ENCODE results near the gene COQ8B.

COQ8B gene

GRCh38 chr19:40717325-40717879, 716 bp upstream of the COQ8B start:
- DNase-seq: no peak

DNA sequence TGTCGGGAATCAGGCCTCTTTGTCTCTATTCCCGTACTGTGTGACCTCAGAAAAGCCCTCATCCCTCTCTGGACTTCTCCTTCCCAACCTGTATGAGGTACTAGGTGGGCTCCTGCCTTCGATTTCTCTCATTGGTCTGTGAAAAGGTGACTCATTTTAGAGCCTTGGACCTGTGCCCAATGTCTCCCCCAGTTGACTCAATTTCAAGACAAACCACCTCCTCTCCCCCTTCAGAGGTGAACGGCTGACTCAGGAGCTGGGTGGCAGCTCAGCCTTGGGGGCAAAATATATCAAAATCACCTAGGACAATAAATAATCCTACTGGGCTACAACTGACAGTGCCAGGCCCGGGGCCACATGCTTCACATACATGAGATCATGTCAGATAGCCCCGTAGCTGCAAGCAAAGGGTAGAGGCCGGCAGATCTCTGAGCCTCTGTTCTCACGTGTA, 630 bp downstream of the COQ8B start:
- no peak for DNase-seq

GRCh38 chr19:40714441-40715299, 2.0 kb downstream of the COQ8B start:
- DNase-seq: peak; percentile 91

DNA sequence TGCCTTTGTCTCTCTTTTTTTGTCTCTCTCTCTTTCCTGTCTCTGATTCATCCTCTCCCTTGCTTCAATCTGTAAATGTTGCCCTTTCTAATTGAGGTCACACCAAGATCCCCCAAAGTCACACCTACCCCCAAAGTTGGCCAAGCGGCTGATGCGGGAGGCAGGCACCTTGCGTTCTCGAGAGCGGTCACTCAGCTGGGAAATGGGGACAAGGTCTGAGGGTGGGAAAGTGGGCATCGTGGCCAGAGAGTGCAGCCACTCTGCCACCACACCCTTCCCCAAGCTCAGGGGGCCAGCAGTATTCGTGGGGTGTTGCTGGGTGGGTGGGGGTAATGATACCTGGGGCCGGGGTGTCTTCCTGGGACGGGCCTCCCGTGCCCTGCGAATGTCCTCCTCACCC, 2.7 kb downstream of the COQ8B start:
- DNase-seq: no peak

- DNase-seq: no peak
These were observed 6.9 kb downstream of the COQ8B start for GRCh38 chr19:40709817-40710216.

DNA sequence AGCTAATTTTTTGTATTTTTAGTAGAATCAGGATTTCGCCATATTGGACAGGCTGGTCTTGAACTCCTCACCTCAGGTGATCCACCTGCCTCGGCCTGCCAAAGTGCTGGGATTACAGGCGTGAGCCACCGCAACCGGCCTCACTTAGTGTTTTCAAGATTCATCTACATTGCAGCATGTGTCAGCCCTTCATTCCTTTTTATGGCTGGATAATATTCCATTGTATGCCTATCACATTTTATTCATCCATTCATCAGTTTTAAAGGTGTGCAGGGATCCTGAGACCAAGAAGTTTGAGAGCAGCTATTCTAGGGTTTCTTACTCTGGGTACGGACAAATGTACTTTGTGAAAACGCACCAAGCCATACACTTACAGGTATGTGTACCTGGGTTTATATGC, 9.1 kb downstream of the COQ8B start:
- no peak for DNase-seq

DNA sequence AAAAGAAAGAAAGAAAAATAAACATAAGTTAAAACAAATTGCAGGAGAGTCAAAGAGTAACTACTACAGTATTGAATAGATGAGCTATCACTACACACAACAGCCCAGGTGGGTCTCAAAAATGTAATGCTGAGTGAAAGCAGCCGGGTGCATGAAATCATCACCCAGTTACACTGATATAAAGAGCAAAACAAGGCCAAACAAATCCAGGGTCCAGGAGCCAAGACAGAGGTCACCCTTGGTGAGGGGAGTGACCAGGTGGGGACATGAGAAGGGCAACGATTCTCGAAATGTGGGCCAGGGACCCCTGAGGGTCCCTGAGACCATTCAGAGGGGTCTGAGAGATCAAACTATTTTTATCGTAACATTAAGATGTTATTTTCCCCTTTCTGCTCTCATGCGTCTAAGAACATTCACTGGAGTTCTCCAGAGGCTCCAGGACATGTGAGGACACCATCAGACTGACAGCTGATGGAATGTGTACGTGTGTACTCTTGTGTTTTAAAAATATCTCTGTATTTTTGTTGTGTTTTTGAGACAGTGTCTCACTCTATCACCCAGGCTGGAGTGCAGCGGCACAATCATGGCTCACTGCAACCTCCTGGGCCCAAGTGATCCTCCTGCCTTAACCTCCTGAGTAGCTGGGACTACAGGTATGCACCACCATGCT, 10.6 kb downstream of the COQ8B start:
- DNase-seq: no peak

DNA sequence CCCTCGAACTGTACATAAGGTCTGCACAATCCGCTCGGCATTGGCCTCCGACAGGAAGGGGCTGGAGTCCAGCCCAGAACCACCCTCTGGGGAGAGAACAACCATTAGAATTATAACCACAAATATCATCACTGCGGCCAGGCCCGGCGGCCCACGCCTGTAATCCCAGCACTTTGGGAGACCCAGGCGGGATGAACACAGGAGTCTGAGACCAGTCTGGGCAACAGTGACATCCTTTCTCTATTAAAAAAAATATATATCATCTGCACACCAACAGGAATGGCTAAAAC, 11.4 kb downstream of the COQ8B start:
- DNase-seq: no peak

- no peak for DNase-seq
These were observed 12.0 kb downstream of the COQ8B start for GRCh38 chr19:40704491-40705361.

DNA sequence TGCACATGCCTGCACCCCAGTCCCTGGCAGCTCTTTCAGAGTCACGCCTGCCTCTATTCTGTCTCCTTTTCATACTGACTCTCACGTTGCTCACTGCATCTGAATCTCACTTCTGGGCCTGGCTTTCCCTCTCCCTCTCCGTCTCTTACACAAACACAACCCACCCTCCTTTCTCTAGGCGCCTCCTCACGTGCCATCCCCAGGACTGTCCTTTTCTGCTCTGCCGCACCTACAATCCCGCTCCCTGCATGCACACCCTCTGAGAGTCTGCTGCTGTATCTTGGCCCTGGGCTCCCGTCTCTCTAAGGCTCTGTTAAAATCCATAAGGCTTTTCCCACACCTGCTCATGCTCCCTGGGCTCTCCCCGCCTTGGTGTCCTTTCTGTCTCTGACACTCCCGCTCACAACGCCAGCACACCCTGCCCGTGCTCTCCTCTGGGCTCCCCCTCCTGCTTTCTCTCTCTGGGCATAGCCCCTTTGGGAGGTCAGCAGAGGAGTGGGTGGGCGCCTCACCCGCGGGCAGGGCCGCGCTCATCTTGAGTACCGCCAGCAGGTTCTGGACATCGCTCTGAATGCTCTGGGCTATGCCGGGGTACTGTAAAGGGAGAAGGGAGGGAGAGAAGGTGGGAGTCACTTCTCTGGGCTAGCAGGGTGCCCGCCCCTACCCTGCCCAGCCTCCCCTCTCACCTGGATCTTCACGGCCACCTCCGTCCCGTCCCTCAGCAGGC, 13.5 kb downstream of the COQ8B start:
- no peak for DNase-seq

- DNase-seq: peak; percentile 37
These were observed 14.2 kb downstream of the COQ8B start for GRCh38 chr19:40702337-40703012.

GRCh38 chr19:40701758-40702157, 14.9 kb downstream of the COQ8B start:
- DNase-seq: no peak

DNA sequence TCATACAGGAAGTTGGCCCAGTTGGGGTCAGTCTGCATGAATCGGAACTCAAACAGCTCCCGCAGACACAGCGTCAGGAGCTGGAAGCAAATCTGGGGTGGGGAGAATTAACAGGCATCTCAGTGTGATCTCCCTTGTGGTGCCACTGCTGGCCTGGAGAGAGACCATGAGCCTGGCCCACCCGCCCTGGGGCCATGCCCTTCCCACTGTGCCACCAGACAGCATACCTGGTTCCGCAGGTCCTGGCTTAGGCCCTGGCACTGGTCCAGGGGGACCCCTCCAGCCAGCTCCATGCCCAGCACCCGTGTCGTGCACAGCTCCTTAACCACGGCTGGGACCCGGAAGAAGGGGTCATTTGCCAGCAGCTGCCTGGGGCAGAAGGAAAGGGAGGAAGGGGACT, 16.6 kb downstream of the COQ8B start:
- DNase-seq: no peak

DNA sequence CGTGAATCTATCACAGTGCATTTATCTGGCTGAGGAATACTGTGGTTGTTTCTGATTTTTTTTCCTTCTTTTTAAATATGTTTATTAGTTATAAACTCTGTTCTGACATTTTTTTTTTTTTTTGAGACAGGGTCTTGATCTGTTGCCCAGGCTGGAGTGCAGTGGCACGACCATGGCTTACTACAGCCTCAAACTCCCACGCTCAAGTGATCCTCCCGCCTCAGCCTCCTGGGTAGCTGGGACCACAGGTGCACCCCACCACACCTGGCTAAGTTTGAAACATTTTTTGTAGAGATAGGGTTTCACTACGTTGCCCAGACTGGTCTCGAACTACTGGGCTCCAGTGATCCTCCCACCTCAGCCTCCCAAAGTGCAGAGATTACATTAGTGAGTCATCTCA, 19.7 kb downstream of the COQ8B start:
- no peak for DNase-seq

GRCh38 chr19:40695881-40696280, 20.8 kb downstream of the COQ8B start:
- no peak for DNase-seq

GRCh38 chr19:40693896-40694295, 22.8 kb downstream of the COQ8B start:
- no peak for DNase-seq

GRCh38 chr19:40693150-40693788, 23.4 kb downstream of the COQ8B start:
- DNase-seq: no peak

- no peak for DNase-seq
These were observed 24.5 kb downstream of the COQ8B start for GRCh38 chr19:40692212-40692551.

GRCh38 chr19:40691421-40692211, 25.1 kb downstream of the COQ8B start:
- no peak for DNase-seq

DNA sequence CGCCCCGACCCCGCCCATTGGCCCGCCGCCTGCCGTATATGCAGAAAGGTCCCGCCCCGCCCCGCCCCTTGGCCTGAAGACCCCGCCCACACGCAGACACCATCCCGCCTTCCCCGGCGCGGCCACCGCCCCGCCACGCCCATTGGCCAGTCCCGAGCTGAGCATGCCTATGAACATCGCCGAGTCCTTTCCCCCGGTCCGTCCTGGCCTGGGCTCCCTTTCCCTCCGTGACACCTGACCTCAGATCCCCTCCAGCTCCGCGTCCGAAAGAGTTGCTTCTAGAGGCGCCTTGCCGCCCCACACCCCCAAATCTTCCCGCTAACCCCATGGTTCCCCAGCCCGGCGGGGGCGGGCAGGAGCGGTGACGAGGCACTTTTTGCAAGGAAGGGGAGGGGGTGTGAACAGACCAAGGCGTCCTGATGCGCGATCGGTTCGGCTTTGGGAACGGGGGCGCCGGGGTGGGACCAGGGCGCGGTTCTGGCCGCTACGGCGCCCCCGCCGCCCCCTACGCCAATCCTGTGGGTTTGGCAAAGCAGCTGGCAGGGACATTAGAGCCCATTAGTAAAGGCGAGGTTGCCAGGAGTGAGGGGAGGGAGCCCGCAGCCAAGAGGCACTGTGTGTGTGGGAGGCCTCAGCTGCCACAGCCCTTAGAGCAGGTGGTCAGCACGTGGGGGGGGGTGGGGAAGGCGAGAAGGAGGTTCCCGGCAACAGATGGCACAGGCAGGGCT, 25.8 kb downstream of the COQ8B start:
- peak; percentile 94 for DNase-seq
